Bronchial epithelial cell (primary cell): ENCODE measurements around the gene WASF3. TPM values are rescaled to one million over a fixed set of nuclear protein-coding genes. Genes with fewer than 3 reads are reported as not detected.

Source experiments
- DNase-seq: peaks from one replicate; pipeline ENCODE4 v3.0.0-alpha.2; 2010; ENCODE audit warnings: low read depth
- FAIRE-seq: peaks from 2 replicates; lab custom pipeline; 2011; peaks lifted over from hg19 to GRCh38; lab: Jason Lieb, UNC
- H3K27me3 ChIP-seq: 2 replicates; pipeline ENCODE4 v1.5.1; 2011; ENCODE audit warnings: low read length; ENCODE audit not compliant: control insufficient read depth, insufficient read depth
- H3K36me3 ChIP-seq: 2 replicates; pipeline ENCODE4 v1.5.1; 2011; ENCODE audit warnings: low read length; ENCODE audit not compliant: control insufficient read depth, insufficient read depth
- H3K4me3 ChIP-seq: 2 replicates; pipeline ENCODE4 v1.5.1; 2011; ENCODE audit warnings: mild to moderate bottlenecking, low read depth, low read length, control low read depth
- total RNA-seq: library from RNA; depleted of rRNA; stranded (reverse); fragments of >200 nt; gene quantifications from 2 replicates; pipeline ENCODE4 v1.2.1, GENCODE V29; 2014
- TF ChIP-seq, protein P1 (sequence below): IDR thresholded peaks from 2 replicates; pipeline ENCODE4 v1.5.1; 2011; ENCODE audit warnings: mild to moderate bottlenecking, moderate library complexity, low read length, control low read depth, inconsistent platforms; ENCODE audit not compliant: insufficient read depth, severe bottlenecking

WASF3 gene
- total RNA-seq, 1 donor from 2014 or later: 4.5 TPM

DNA sequence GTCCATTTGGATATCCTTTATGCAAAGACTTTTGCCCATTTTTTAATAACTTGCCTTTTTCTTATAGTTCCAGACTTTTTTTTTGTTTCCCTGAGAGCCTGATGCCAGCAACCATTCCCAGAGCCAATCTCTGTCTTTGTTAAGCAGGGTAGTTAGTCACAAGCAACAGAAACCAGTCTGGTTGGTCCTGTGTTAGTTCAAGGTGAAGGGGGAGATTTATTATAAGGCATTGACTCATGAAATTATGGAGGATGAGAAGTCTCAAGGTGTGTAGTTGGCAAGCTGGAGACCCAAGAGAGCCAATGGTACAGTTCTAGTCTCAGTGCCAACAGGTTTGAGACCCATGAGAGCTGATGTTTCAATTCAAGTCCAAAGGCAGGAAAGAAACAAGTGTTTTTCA is 170.2 kb downstream of the WASF3 start:
- peak; percentile 48 for DNase-seq
- TF ChIP-seq, protein P1, sequence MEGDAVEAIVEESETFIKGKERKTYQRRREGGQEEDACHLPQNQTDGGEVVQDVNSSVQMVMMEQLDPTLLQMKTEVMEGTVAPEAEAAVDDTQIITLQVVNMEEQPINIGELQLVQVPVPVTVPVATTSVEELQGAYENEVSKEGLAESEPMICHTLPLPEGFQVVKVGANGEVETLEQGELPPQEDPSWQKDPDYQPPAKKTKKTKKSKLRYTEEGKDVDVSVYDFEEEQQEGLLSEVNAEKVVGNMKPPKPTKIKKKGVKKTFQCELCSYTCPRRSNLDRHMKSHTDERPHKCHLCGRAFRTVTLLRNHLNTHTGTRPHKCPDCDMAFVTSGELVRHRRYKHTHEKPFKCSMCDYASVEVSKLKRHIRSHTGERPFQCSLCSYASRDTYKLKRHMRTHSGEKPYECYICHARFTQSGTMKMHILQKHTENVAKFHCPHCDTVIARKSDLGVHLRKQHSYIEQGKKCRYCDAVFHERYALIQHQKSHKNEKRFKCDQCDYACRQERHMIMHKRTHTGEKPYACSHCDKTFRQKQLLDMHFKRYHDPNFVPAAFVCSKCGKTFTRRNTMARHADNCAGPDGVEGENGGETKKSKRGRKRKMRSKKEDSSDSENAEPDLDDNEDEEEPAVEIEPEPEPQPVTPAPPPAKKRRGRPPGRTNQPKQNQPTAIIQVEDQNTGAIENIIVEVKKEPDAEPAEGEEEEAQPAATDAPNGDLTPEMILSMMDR: no peak
- H3K4me3 ChIP-seq: no peak overlapping the region
- no peak for FAIRE-seq
- H3K27me3 ChIP-seq: no peaks in the 10 kb centered on the region
- H3K36me3 ChIP-seq: no peaks in the 10 kb centered on the region

DNA sequence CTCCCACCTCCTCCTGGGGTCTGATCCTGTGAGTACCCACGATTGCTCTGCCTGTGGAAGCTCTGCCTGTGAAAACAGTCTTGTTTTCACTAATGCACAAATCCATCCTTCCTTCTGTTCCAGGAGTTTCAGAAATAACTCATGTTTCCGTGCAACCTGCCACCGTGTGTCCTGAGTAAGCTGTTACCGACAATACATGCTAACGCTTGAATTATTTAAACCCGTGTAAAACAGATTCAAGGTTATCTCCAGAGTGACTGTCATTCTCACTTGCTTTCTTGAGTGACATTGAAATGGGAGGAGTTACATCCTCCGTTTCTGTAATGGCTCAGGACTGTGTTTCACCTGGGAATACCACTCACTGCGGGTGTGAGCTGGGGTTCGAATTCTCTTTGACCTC is 178.2 kb downstream of the WASF3 start:
- H3K36me3 ChIP-seq: no peaks in the 10 kb centered on the region
- TF ChIP-seq, protein P1: no peak
- FAIRE-seq: peak; percentile 73
- H3K4me3 ChIP-seq: no peak overlapping the region
- no peaks in the 10 kb centered on the region for H3K27me3 ChIP-seq
- no peak for DNase-seq

Other genes with a start within 250 kb of the WASF3 start
- gene GPR12, start 203.1 kb downstream of the WASF3 start, total RNA-seq: not detected in 2 replicates